Nephron (organoid): ENCODE measurements around the gene LPCAT1.
"Not testable (repeated sequence)": the region's sequence is repeated elsewhere in the genome, so short reads cannot be mapped to it uniquely, and the experiment has no call there.

Source experiments
- H3K27ac Mint-ChIP-seq, 3 experiments: 2 replicates each; pipeline ENCODE4 v1.8.0; 2020; ENCODE audit warnings: mixed read lengths in 3 of 3, mild to moderate bottlenecking in 2 of 3, moderate library complexity in 1 of 3
- H3K27me3 Mint-ChIP-seq: 2 replicates; pipeline ENCODE4 v1.8.0; 2021; ENCODE audit warnings: low read depth, mild to moderate bottlenecking, moderate library complexity, mixed read lengths
- H3K36me3 Mint-ChIP-seq: 2 replicates; pipeline ENCODE4 v1.8.0; 2020; ENCODE audit warnings: low read depth, mixed read lengths
- H3K4me1 Mint-ChIP-seq: 2 replicates; pipeline ENCODE4 v1.8.0; 2020; ENCODE audit warnings: mixed read lengths
- H3K4me3 Mint-ChIP-seq, 3 experiments: 2 replicates each; pipeline ENCODE4 v1.8.0; 2020; ENCODE audit warnings: mild to moderate bottlenecking in 3 of 3, mixed read lengths in 3 of 3, moderate library complexity in 2 of 3
- H3K9me3 Mint-ChIP-seq: 2 replicates; pipeline ENCODE4 v1.8.0; 2020; ENCODE audit warnings: mixed read lengths
- TF ChIP-seq, protein P1 (sequence below), 3 experiments: fragments of 200-600 bp; sonication (generic); IDR thresholded peaks; one replicate each; pipeline ENCODE4 v1.5.0; 2021; ENCODE audit warnings: antibody characterized with exemption in 3 of 3; ENCODE audit not compliant: unreplicated experiment in 3 of 3

The LPCAT1 gene

DNA sequence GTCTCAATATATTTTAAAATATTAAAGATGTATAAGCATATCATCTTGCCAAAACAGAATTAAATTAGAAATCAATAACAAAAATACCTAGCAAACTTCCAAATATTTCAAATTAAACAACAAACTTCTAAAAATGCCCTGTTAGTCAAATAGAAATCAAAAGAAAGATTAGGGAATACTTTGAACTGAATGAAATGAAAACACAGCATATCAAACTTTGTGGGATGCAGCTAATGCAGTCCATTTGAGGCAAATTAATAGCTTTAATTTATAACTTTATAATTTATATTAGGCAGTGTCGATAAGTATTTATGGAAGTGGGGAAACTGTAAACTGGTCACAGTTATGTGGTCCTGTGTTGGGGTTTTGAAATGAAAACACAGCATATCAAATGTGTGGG lies 95.7 kb downstream of the LPCAT1 start:
- Mint-ChIP-seq H3K27me3 (peaks cover 22% of the 10 kb centered on the region), H3K27ac (no peak overlapping the region), H3K4me3 (no peak overlapping the region), H3K36me3 (peaks cover 9% of the 10 kb centered on the region), H3K4me1 (no peaks in the 10 kb centered on the region), H3K9me3 (peaks cover 42% of the 10 kb centered on the region)
- TF ChIP-seq, protein P1, sequence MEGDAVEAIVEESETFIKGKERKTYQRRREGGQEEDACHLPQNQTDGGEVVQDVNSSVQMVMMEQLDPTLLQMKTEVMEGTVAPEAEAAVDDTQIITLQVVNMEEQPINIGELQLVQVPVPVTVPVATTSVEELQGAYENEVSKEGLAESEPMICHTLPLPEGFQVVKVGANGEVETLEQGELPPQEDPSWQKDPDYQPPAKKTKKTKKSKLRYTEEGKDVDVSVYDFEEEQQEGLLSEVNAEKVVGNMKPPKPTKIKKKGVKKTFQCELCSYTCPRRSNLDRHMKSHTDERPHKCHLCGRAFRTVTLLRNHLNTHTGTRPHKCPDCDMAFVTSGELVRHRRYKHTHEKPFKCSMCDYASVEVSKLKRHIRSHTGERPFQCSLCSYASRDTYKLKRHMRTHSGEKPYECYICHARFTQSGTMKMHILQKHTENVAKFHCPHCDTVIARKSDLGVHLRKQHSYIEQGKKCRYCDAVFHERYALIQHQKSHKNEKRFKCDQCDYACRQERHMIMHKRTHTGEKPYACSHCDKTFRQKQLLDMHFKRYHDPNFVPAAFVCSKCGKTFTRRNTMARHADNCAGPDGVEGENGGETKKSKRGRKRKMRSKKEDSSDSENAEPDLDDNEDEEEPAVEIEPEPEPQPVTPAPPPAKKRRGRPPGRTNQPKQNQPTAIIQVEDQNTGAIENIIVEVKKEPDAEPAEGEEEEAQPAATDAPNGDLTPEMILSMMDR (IDR thresholded peaks at IDR 0.05; ENCODE audit: unreplicated experiment in 3 of 3): no peak

GRCh38 chr5:1424716-1425115 lies 99.0 kb downstream of the LPCAT1 start:
- Mint-ChIP-seq H3K27ac (no peak overlapping the region), H3K4me3 (no peak overlapping the region), H3K27me3 (peaks cover 19% of the 10 kb centered on the region), H3K4me1 (peaks cover 10% of the 10 kb centered on the region), H3K36me3 (peaks cover 9% of the 10 kb centered on the region), H3K9me3 (peaks cover 30% of the 10 kb centered on the region)
- TF ChIP-seq, protein P1 (IDR thresholded peaks at IDR 0.05; ENCODE audit: unreplicated experiment in 3 of 3): no peak

DNA sequence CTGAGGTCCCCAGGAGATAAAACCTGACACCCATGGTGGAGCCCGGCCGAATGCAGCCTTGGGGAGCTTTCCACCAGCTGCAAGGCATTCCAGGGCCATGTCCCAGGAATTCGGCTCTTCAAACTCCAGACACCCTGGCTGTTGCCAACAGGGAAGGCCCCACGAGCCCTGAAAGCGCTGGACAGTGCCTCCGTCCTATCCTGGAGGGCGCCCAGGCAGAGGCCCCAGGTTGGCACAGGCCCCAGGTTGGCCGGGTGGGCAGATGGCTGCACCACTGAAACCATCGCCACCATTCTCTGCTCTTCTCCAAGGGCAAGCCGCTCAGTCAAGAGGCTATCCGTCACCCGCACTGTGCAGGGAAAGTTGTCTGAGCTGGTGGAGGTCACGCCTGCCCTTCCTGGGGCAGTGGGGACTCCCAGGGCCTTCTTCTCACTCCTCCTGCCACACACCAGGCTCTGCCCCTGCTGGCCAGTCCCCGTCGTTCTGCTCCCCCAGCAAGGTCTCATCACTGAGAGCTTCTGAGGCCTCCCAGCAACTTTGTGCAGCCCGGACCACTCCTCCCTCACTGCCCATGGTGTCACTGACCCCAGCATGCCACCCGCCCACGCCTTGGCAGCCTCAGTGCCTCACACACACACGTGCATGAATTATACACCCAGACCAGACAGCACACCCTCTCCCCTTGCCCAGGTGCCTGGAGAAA lies 99.7 kb downstream of the LPCAT1 start:
- H3K36me3 Mint-ChIP-seq: peaks cover 6% of the 10 kb centered on the region
- H3K27me3 Mint-ChIP-seq: peaks cover 18% of the 10 kb centered on the region
- no peak overlapping the region for H3K27ac Mint-ChIP-seq
- H3K9me3 Mint-ChIP-seq: peaks cover 24% of the 10 kb centered on the region
- TF ChIP-seq, protein P1 (IDR thresholded peaks at IDR 0.05; ENCODE audit: unreplicated experiment in 3 of 3): no peak
- H3K4me3 Mint-ChIP-seq: no peak overlapping the region
- peaks cover 10% of the 10 kb centered on the region for H3K4me1 Mint-ChIP-seq

DNA sequence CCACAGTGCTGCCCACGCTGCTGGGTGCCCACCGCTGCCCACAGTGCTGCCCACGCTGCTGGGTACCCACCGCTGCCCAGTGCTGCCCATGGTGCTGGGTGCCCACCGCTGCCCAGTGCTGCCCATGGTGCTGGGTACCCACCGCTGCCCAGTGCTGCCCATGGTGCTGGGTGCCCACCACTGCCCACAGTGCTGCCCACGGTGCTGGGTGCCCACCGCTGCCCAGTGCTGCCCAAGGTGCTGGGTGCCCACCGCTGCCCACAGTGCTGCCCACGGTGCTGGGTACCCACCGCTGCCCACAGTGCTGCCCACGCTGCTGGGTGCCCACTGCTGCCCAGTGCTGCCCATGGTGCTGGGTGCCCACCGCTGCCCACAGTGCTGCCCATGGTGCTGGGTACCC lies 101.2 kb downstream of the LPCAT1 start:
- not testable (repeated sequence) for H3K36me3 Mint-ChIP-seq, H3K4me1 Mint-ChIP-seq, H3K27ac Mint-ChIP-seq, H3K4me3 Mint-ChIP-seq
- peaks cover 17% of the 10 kb centered on the region for H3K9me3 Mint-ChIP-seq
- H3K27me3 Mint-ChIP-seq: peaks cover 20% of the 10 kb centered on the region

DNA sequence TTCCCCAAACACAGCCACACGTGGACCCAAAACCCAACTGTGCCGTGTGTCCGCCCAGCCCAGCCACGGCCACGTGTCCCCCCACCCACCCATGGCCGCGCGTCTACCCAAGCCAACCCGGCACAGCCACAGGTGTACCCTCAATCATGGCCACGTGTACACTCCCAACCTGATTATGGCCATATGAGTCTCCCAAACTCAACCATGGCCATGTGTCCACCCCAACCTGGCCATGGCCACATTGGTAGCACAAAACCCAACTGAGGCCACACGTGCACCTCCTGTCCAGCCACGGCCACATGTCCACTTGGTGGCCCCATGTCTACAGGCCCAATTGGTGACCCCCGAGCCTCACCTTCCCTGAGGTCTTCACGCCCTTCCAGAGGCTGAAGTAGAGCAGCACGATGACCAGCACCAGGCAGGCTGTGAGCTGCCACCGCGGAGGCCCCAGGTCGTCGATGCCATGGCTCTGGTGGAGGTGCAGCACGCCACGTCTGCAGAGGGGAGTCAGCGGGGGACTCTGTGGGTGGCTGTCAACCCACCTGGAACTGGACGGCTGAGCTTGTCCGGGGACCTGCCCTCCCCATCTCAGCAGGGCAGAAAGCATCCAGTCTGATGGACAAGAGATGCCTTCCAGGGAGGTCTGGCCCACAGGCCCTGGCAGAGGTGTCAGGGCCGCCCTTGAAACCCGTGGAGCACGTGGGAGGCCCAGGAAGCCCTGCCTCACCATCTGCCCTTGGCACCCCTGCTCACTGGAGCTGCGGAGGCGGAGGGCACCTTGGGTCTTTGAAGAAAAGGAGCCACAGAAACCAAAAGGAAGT lies 102.0 kb downstream of the LPCAT1 start:
- H3K36me3 Mint-ChIP-seq: peaks cover 3% of the 10 kb centered on the region
- no peak overlapping the region for H3K27ac Mint-ChIP-seq
- peaks cover 10% of the 10 kb centered on the region for H3K4me1 Mint-ChIP-seq
- H3K9me3 Mint-ChIP-seq: peaks cover 12% of the 10 kb centered on the region
- no peak overlapping the region for H3K4me3 Mint-ChIP-seq
- TF ChIP-seq, protein P1 (IDR thresholded peaks at IDR 0.05; ENCODE audit: unreplicated experiment in 3 of 3): no peak
- peaks cover 23% of the 10 kb centered on the region for H3K27me3 Mint-ChIP-seq

- Mint-ChIP-seq H3K4me3 (no peak overlapping the region), H3K36me3 (no peaks in the 10 kb centered on the region), H3K27ac (no peak overlapping the region), H3K4me1 (peaks cover 10% of the 10 kb centered on the region), H3K27me3 (peaks cover 25% of the 10 kb centered on the region), H3K9me3 (peaks cover 8% of the 10 kb centered on the region)
- TF ChIP-seq, protein P1 (IDR thresholded peaks at IDR 0.05; ENCODE audit: unreplicated experiment in 3 of 3): no peak
These were observed 103.3 kb downstream of the LPCAT1 start for GRCh38 chr5:1420211-1421195.
